ENCODE data around the gene FAM161B.

- TF ChIP-seq CTCF (conservative IDR thresholded peaks at IDR 0.05; ENCODE audit: low read depth, low read length) (no peak), RCOR1 (IDR thresholded peaks at IDR 0.05; ENCODE audit: insufficient replicate concordance, low read length) (no peak), RFX5 (IDR thresholded peaks at IDR 0.05; ENCODE audit: low read depth, low read length) (no peak), POLR2A (IDR thresholded peaks at IDR 0.05; ENCODE audit: low read depth, low read length) (no peak), CEBPB (IDR thresholded peaks at IDR 0.05; ENCODE audit: low read depth, low read length) (no peak), USF2 (IDR thresholded peaks at IDR 0.05; ENCODE audit: low read depth, low read length) (no peak), RAD21 (IDR thresholded peaks at IDR 0.05; ENCODE audit: low read length) (no peak), SMC3 (IDR thresholded peaks at IDR 0.05; ENCODE audit: low read depth, low read length) (no peak), FOS (IDR thresholded peaks at IDR 0.05; ENCODE audit: low read depth, low read length) (no peak), CHD1 (IDR thresholded peaks at IDR 0.05; ENCODE audit: low read depth, low read length) (no peak)
These were observed 5.8 kb upstream of the FAM161B start for GRCh38 chr14:73955674-73956073.

All from IMR-90 (cell line).